GM18507 (cell line): ENCODE results near the gene CYS1.
"Not testable (repeated sequence)": the region's sequence is repeated elsewhere in the genome, so short reads cannot be mapped to it uniquely, and the experiment has no call there.

Source experiments
- DNase-seq: peaks from one replicate; pipeline ENCODE4 v3.0.0; 2011; ENCODE audit warnings: low read depth; ENCODE audit not compliant: insufficient read length; ENCODE audit errors: extremely low spot score
- FAIRE-seq: peaks from 2 replicates; lab custom pipeline; 2011; peaks lifted over from hg19 to GRCh38; lab: Jason Lieb, UNC

CYS1 gene, protein sequence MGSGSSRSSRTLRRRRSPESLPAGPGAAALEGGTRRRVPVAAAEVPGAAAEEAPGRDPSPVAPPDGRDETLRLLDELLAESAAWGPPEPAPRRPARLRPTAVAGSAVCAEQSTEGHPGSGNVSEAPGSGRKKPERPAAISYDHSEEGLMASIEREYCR

DNA sequence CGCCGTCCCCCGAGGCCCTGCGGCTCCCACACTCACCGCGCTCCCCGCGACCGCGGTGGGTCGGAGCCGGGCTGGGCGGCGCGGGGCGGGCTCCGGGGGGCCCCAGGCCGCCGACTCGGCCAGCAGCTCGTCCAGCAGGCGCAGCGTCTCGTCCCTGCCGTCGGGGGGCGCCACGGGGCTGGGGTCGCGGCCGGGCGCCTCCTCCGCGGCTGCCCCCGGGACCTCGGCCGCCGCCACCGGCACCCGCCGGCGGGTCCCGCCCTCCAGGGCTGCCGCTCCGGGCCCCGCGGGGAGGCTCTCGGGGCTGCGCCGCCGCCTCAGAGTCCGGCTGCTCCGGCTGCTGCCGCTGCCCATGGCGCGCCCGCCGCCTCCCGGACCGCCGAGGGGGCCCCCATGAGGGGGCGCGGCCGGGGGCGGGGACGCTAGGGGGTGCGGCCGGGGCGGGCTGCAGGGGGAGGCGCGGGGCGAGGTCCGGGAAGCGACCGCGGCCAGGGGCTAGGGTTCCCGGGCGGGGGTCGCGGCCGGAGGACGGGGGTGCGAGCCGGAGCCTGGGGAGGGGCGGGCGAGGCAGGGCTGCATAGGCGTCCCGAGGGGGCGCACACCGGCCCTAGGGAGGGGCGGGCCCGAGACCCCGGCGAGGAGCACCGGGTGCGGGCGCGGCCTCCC, at the start of gene CYS1:
Gene CYS1, minus strand, starts transcription at position 542 of the 666 bp plus-strand sequence. Its CDS starts 188 bp downstream, at position 354.
- FAIRE-seq (no peak), DNase-seq (no peak)

DNA sequence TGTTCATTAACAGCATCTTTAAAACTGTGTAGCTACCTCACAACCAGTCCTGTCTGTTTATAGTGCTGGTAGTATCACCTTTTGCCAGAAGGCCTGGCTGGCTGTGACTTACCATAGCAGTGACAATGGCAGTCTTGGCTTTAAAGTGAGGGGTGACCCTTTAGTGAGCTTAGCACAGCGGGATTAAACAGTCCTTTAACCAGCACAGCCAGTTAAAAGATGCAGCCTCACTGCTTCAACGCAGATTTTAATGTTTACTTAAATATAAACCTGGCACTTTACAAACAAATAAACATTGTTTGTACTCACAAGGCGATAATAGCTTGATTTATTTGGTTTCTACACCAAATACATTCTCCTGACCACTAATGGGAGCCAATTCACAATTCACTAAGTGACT, 49.3 kb upstream of the CYS1 start:
- FAIRE-seq (no peak), DNase-seq (no peak)

DNA sequence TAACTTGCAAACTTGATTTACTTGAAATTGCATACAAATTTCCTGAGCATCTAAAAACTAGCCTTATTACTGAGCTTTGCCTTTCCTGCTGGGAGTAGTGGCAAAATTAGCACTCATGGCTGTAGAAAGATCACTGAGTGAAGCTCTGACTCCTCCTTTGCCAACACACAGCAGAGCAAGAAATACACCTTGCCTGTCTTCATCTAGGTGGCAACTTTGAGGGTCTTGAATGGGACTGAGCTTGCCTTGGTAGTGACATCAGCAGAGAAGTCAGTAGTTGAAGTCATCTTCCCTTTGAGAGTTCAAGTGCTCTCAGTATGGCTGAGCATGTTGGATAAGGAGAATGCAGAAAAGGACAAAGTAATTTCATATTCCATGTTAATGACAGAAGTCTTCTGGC, 48.2 kb upstream of the CYS1 start:
- DNase-seq (no peak), FAIRE-seq (no peak)

GRCh38 chr2:10126632-10127026, 46.4 kb upstream of the CYS1 start:
- FAIRE-seq = no peak
- no peak for DNase-seq

DNA sequence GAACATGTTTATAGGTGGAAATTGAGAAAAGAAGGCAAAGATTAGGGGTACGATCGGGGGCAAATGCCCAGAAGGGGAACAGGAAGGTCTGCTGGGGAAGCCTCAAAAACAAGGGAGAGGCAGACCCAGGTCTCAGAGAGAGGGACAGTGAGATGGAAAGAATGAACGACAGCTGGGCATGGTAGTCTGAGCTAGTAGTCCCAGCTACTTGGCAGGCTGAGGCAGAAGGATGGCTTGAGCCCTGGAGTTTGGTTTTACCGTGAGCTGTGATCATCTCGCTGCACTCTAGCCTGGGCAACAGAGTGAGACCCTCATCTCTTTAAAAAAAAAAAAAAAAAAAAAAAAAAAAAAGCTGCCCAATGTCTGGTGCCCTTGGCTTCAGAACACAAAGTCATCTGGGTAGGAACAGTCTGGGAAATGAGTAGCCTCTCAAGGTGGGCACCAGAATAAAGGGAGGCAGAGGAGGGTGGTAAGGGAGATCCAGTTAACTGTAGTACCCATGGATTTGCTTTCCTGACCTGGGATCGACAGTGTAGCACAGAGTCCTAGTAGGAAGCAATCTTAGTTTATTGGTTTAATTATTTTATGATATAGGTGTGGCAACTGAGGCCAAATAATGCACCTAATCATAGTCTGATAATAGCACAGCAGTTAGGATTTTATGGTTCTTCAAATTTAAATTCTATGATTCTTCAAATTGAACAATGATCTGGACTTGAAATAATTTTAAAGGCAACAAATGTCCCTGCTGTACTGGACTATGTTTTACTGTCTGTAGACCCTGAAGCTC, 45.8 kb upstream of the CYS1 start:
- FAIRE-seq = no peak

DNA sequence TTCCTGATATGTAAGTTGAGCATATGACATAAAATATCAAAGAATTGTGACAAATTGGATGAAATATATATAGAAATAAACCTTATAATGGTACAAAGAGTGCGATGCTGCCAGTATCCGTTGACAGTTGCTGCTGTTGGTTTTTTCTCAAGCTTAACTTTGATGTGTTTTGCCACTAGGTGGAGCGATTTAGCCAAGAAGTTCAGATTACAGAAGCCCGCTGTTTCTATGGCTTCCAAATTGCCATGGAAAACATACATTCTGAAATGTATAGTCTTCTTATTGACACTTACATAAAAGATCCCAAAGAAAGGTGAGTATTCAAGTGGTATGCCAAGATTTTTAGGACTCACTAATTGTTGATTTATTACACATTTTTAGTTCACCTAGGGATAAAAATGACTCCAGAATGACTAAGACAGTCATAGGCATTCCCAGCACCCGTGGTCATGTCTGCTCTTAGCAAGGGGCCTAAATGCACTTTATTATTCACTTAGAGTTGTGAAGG, 44.4 kb upstream of the CYS1 start:
- peak; percentile 81 for FAIRE-seq
- no peak for DNase-seq

More for the DNA sequence above, 45.8 kb upstream of the CYS1 start:
- DNase-seq = no peak

DNA sequence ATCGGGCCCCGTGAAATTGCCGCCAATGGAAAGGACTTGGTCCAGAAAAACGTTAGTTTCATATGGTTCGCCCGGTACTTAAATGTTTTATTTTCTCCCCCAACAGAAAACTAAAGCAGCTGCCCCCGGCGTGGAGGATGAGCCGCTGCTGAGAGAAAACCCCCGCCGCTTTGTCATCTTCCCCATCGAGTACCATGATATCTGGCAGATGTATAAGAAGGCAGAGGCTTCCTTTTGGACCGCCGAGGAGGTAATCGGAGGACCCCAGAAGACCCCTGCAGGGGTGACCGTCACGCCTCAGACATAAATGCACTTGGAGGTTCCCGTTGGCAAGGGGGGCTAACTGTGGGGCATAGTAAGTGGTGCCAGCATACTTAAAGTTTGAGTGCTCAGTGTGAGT, 43.1 kb upstream of the CYS1 start:
- FAIRE-seq (no peak), DNase-seq (no peak)

DNA sequence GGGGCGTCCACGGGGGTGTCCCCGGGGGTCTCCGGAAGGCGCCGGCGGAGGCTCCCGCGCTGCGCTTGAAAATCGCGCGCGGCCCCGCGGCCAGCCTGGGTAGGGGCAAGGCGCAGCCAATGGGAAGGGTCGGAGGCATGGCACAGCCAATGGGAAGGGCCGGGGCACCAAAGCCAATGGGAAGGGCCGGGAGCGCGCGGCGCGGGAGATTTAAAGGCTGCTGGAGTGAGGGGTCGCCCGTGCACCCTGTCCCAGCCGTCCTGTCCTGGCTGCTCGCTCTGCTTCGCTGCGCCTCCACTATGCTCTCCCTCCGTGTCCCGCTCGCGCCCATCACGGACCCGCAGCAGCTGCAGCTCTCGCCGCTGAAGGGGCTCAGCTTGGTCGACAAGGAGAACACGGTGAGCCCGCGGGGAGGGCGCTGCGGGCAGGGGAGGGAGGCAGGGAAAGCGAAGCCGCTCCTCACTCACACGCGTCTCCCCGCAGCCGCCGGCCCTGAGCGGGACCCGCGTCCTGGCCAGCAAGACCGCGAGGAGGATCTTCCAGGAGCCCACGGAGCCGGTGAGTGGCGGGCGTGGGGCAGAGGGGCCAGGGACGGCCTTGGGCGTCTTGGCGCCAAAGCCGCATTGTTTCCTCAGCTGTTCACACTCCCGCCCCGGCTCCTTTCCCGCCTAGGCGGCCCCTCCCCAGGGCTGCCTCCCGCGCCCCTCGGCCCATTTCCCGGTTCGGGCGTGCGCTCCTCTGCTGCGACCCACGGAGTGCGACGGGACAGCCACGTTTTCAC, 42.5 kb upstream of the CYS1 start, which contains the start of gene RRM2:
Gene RRM2, plus strand, starts transcription at position 240 of the 781 bp plus-strand sequence. Its CDS starts 60 bp downstream, at position 300.
- peak; percentile 65 for FAIRE-seq
- peak; percentile 88 for DNase-seq

DNA sequence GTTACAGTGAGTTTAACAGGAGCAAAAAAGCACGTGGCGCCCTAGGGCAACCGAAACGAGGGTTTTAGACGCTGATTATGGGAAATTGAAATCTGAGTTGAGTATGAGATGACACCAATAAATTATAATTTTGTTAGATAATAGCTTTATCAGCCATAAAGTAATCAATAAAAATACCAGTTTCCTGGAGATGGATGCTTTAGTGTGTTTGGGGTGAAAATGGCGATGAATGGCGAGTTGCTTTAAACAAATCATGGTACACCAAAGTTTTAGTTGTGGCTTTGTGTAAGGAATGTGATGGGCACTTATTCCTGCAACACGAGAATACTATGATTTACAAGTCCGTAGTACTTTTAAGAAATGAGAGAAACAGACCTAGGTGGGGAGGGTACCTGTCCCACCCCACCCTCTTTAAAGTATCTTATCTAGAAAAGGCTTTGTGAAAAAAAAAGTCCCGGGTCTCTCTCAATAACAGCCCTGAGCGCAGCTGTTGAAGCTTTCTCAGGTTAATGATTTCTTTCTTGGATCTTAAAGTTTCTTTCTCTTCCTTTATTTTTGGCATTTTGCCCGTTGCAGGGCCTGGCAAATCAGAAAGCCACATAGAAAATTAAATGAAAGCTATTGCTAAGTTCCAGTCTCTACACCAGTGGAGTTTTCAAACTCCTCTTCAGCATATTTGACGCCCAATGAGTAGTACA, 40.8 kb upstream of the CYS1 start:
- FAIRE-seq (peak; percentile 60), DNase-seq (no peak)

- peak; percentile 83 for FAIRE-seq
- peak; percentile 85 for DNase-seq
These were observed 40.1 kb upstream of the CYS1 start for GRCh38 chr2:10120158-10120876.

DNA sequence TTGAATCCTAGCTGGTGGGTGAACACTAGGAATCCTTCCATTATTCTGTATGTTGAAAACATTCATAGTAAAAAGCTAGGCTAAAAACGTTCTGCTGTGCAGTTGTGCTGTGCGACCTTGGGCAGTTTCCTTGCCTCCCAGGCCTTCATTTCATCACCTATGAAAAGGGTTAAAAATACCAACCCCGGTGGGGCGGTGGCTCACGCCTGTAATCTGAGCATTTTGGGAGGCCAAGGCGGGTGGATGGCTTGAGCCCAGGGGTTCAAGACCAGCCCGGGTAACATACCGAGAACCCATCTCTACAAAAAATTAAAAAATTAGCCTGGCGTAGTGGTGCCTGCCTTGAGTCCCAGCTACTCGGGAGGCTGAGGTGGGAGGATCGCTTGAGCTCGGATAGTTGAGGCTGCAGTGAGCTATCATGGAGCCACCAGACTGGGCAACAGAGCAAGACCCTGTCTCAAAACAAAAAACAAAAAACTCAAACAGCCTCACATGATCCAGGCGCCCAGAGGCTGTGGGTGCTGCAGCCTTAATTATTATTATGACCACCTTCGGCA, 39.5 kb upstream of the CYS1 start:
- DNase-seq = no peak
- FAIRE-seq = no peak

GRCh38 chr2:10119027-10119325, 38.8 kb upstream of the CYS1 start:
- no peak for DNase-seq
- no peak for FAIRE-seq

- DNase-seq (no peak), FAIRE-seq (no peak)
These were observed 29.1 kb upstream of the CYS1 start for GRCh38 chr2:10109311-10109710.

- FAIRE-seq, DNase-seq: not testable (repeated sequence)
These were observed 24.7 kb upstream of the CYS1 start for GRCh38 chr2:10104906-10105305.

- no peak for DNase-seq
- FAIRE-seq = no peak
These were observed 23.0 kb upstream of the CYS1 start for GRCh38 chr2:10103179-10103578.

DNA sequence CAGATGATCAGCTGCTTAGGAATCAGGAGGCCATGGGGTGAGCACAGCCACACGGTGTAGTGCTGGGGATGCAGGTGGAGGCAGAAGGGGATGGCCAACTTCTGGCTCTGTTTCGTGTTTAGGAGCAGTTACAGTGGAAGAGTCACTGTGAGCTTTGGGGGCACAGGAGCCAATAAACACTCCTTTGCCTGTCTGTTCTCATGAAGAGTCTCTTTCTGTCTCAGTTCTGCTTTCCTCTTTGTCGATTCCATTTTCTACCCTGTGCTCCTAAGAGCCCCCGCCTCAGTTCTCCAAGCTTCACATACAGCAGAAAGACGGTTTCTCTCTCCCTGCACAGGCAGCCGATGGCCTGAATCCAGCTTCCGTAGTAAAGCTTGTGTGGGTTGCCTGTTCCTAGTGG, 21.3 kb upstream of the CYS1 start:
- no peak for DNase-seq
- peak; percentile 54 for FAIRE-seq

DNA sequence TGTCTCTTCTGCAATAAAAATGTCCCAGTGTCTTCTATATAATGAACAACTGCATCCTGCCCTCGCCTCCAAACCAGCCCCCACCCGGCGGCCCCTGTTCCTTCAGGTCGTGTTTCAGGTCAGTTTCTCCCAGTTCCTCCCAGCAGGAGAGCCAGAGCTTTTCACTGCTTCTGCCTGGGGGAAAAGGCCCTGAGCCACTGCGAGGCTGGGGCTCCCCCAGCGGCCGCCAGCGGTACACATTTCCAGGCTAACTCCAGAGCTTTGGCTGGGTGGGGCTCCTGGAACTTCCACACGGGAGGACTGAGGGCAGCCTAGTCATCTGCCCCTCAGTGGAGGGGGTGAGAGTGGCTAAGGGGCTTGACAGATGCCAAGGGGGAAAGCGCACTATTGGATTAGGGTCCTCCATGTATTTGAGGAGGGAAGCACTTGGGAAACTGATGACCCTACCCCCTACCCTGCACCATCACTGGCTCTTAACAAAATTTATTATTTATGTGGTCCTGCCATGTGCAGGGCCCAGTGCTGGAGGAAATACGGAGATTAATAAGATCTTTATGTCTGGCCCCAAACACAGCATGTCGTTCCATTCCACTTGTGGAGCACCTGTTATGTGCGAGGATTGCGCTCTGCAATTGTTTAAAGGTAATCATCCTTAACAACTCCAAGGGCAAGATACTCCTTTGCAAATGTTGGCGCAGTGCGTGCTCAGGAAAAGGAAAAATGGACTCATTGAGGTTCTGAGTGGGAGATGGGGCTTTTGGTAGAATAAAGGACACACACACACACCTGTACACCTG, 17.3 kb upstream of the CYS1 start:
- FAIRE-seq = peak; percentile 85
- DNase-seq = no peak

DNA sequence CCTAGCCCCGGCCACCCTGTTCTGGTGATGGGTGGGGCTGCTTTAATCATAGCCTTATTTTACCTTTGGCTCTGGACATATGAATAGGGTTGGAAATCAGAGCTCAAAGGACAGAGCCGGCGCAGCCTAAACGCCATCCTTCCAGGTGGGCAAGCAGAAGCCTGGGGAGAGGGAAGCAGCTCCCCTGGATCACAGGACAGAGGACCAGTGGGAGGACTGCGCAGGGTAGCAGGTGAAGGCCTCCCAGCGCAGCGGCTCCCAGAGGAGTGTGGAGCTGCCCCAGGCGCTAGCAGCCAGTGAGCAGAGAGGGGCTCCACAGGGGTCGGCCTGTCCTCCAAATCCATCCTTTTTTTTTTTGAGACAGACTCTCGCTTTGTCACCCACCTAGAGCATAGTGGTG, 16.4 kb upstream of the CYS1 start:
- no peak for DNase-seq
- FAIRE-seq = no peak
